Hippocampal formation (tissue), 2 donors: ENCODE measurements around the gene SLC12A9.

Experiments used
- DNase-seq, 2 donors: peaks; one replicate each; lab custom pipeline; 2025; lab: John Stamatoyannopoulos, UW

SLC12A9 gene

DNA sequence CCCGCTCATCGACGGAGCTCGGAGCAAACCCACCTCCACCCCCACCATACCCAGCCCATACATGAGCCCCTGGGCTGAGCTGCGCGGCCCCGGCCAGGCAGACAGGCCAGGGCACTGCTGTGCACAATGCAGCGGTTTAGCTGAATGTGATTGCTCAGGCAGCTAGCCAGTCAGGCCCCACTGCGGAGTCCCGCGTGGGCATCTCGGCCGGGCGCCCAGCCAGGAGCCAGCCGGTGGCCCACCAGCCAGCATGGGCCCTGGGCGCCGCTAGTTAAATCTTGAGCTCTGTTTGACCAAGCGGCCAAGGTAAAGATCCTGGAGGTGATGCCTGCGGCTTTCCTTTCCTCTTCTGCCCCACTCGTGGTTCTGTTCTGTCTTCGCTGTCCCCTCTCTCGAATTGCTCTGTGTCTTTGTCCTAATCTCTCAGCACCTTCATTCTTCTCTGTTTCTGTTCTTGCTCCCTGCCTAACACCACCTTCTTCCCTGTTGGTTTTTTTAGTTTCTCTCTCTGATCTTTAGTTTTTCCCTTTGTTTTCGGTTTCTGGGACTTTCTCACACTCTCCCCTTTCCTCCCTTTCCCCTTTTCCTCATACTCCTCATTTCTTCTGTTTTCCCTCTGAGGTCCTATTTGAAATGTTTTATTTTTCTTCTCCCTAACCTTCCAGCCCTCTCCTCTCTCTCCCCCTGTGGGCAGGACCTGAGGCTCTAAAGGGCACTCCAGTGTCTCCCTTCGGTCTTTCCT, 30.4 kb downstream of the SLC12A9 start:
- no peak for DNase-seq

GRCh38 chr7:100884736-100885439, 32.4 kb downstream of the SLC12A9 start:
- no peak for DNase-seq

DNA sequence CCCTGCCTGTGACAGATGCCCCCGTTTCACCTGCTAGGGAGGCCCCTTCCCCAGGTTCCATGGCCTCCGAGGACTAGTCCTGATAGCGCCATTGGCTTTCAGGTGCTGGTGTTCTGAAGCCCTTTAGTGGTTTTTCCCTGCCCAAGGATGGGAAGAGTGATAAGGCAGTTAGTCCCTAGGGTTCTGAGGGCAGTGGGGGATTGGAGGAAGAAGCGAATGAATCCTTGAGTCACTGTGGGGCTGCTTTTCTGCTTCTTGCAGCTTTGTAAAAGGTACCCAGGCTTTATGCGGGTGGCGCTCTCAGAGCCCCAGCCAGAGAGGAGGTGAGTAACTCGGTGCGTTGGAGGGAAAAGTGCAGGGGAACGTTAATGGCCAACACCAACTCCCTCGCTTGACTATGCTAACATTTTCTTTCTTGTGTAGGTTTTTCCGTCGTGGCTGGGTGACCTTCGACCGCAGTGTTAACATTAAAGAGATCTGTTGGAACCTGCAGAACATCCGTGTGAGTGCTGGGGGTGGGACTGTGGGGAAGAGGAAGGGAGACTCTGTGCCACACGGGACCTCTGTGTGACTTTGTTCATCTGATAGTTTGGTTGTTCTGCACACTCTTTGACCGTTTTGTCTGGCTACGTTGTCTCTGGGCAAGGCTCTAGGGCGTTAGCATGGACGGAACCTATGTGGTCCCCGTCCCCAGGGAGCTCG, 33.1 kb downstream of the SLC12A9 start:
- DNase-seq: no peak

DNA sequence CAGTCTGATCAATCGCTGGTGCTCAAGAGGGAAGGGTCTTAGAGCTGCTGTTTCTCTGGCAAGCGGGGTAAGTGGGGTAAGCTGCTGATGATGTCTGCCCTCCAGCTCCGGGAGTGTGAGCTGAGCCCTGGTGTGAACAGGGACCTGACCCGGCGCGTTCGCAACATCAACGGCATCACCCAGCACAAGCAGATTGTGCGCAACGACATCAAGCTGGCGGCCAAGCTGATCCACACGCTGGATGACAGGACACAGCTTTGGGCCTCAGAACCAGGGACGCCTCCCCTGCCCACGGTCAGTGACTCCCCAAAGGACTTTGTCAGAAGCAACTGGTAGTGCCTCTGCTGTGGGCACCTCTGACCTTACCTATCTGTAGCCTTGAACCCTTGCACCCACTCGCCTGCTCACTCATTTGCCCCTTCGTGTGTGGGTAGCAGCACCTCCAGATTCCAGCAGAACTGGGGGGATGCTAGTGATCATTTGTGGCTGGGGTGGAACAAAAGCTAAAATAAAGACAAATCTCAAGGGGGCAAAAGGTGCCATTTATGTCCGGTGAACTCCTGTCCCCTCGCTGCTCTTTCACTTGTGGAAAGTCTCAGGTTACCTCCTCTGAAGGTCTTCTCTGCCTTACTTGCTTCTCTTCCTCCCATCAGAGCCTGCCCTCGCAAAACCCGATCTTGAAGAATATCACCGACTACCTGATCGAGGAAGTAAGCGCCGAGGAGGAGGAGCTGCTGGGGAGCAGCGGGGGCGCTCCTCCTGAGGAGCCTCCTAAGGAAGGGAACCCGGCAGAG, 33.8 kb downstream of the SLC12A9 start:
- DNase-seq: no peak

GRCh38 chr7:100886936-100887515, 34.5 kb downstream of the SLC12A9 start:
- DNase-seq: no peak

DNA sequence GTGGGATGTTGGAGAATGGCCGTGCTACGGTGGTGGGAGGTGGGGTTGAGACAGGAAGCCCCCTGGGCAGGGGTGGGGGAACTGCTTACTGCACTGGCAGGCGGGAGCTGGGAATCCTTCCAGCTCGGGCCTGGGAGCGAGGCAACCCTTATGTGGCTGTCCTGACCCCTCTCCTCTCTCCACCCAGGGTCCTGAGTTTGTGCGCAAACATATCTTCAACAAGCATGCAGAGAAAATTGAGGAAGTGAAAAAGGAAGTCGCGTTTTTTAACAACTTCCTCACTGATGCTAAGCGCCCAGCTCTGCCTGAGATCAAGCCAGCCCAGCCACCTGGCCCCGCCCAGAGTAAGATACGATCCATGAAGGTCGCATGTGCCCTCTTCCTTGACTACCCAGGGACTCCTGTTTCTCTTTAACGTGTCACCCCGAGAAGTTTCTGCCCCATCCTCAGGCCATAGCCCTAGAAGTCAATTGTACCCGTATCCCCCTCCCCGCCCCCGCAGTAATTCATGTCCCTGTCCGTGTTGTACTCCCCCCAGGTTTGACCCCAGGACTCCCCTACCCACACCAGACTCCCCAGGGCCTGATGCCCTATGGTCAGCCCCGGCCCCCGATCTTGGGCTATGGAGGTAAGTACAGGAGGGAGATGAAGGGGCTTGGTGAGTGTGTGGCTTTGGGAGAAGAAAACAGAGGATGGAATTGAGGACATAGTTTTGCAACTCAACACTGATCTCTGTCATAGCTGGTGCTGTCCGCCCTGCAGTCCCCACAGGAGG, 35.2 kb downstream of the SLC12A9 start:
- no peak for DNase-seq

DNA sequence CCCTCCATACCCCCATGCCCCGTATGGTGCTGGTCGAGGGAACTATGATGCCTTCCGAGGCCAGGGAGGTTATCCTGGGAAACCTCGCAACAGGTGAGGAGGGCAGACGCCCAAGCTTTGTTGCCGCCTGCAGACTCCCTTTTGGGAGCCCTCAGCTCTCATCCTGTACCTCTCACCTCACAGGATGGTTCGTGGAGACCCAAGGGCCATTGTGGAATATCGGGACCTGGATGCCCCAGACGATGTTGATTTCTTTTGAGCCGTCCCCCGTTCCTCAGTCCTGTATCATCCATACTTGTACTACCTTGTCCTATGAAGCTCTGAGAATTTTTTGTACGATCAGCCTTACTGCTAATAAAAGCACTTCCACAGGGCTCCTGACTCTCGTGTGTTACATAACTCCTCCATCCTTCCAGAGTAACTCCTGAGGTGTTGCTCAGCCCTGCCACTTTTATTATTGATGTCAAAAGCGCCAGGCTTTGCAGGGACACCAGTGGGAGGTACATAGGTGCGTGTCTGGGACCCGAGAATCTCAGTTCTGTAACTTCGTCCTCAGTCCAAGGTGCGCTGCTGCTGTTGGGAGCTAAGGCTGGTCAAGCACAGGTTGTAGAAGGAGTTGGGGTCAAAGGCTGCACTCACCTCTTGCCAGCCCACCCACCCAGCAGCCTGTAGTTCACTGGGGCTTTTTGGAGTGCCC, 35.9 kb downstream of the SLC12A9 start:
- DNase-seq: no peak

DNA sequence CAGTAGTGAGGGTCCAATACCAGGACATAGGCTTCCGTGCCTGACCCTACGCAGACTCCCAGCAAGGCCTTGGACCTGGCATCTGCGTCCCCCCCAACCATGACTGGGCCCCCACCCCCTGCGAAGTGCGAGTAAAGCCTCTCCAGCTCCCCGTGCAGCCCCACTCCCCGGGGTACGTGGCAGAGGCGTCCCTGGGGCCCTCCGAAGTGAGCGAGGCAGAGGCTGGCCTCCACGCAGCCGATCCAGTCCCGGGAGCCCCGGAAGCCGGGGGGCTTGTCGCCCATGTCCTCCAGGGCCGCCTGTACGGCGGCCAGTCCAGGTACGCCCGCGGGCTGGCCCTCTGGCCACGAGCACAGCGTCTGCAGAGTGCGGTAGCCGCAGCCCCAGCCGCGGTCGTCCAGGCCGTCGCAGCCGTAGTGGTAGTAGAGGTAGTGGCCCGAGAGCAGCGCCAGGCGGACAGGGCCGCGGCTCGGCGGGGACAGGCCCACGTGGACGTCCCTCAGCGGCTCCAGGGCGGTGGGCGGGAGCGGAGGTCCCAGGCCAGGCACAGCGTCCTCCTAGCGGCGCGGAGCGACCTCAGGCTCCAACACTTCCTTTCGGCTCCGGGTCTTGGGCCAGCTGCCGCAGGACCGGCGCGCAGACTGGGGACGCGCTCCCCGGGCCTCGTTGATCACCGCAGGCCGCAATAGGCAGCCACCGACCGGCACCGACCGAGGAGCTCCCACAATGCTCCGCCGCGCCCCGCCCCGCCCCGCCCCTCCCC, 36.7 kb downstream of the SLC12A9 start, which contains the start of gene UFSP1:
UFSP1 (minus strand) TSS at position 728 of the 763 bp plus-strand sequence; CDS start at position 284, 444 bp downstream.
- no peak for DNase-seq

DNA sequence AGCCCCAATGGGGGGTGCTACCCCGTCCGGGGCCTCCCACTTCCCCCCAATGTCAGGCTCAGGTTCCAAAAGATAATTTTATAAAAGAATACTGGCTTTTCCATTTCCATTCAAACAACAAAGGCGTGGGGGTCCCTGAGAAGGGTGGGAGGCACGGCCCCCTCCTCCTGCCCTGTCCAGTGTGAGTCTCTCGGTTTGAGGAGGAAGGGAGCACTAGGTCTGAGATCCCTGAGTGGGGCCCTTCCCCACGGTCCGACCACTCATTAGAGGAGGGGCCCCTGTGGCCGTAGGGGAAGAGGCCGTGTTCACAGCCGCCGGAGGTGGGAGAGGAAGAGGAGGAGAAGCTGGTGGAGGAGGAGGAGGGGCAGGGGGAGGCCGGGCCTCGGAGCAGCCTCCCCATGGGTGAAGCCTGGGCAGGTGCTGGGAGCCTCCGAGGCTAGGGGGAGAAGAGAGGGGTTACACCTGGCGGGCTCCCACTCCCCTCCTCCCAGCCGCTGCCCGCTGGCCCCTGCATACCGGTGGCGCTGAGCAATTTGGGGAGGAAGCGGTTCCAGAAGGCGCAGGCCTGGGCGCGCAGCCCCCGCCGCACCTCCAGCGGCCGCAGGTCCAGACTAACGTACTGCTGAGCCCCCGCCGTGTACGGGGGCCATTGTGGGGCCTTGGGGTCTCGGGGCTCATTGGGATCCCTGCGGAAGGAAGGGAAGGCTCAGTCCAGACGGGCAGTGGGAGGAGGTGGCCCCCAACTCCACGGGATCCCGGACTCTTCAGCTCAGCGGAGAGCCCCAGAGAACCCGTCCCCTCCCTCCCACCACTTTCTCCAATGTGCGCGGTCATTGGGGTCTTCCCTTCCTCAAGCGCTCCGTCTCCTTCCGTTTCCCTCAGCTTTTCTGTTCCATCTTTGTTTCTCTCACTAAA, 38.4 kb downstream of the SLC12A9 start:
- DNase-seq: no peak

- DNase-seq: no peak
Observed at GRCh38 chr7:100891568-100892247, 39.2 kb downstream of the SLC12A9 start.

GRCh38 chr7:100892364-100893317, 40.1 kb downstream of the SLC12A9 start:
- DNase-seq: no peak

DNA sequence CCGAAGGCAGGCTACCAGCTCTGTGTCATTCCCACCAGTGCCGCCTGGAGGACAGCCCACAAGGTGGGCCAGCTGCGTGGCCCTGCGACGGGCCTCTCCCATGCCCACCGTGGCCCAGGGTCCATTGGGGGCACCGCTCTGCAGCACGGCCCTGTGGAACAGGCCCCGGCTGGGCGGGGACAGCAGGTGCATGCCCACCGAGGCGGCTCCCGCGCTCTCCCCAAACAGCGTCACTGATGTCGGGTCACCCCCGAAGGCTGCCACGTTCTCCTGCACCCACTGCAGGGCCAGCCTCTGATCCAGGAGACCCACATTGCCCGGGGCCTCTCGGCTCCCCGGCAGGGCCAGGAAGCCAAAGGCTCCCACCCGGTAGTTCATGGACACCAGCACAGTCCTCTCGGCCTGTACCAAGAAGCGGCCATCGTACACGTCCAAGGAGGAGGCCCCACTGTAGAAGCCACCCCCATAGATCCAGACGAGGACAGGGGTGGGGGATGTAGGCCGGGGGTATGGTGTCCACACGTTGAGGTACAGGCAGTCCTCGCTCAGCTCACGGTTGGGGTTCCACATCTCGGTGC, 40.9 kb downstream of the SLC12A9 start:
- DNase-seq: no peak

GRCh38 chr7:100893910-100894721, 41.6 kb downstream of the SLC12A9 start:
- DNase-seq: no peak

DNA sequence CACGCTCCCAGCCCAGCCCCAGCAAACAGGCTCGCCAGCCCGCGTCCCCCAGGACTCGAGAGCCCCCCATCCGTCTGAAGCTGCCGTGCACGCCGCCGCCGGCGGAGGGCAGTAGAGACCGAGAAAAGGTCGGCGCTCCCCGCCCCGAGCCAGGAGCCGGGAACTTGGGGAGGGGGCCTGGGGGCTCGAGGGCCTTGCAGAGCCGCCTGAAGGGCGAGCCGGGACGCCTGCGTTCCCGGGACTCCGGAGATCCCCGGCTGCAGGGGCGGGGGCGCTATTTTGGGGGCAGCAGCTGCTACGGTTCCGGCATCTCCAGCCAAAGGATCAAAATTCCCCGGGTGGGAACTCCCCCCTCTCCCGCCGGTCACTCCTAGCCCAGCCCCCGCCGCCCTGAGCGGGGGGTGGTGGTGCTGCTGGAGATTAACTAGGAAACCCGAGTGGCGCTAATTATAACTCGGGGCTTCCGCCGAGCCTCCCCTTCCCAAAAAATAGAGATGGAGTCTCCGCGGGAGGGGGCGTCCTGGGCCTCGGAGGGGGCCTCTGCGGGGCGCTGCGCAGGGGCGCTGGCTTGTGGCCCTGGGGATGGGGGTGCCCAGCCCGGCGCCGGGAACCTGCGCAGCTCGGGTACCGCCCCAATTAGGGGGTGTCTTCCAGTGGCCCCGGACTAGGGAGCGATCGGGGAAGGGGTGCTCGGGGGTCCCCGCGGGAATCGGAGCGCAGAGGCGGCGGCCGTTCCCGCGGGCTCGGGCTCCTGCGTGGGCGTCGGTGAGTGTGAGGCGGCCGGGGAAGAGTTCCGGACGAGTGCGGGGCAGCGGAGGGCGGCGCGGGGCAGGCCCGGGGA, 42.6 kb downstream of the SLC12A9 start:
- no peak for DNase-seq

DNA sequence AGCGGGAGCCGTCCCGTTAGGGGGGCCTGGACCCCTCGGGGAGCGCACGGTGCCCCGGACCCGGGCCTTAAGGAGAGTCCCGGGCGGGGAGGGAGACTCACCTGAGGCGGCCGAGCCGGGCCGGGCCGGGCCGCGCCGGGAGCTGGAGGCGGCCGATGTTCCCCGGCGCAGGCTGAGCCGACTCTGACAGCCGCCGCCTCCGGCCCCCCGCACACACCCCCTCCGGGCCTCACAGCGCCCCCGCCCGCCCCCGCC, 43.1 kb downstream of the SLC12A9 start, which contains the start of gene ACHE:
ACHE (minus strand) TSS at position 188 of the 255 bp plus-strand sequence. CDS start 1,656 bp downstream, outside the sequence.
- no peak for DNase-seq
